ENCODE measurements around the gene AURKA. TPM values are rescaled to one million over a fixed set of nuclear protein-coding genes. Genes with fewer than 3 reads are reported as not detected.

The AURKA gene
- total and polyA plus RNA-seq, 2 of the 8 experiments (the other 6 are each of a cell fraction or from before 2014, with no cell fraction given) = 45.8 to 84.8 TPM

DNA sequence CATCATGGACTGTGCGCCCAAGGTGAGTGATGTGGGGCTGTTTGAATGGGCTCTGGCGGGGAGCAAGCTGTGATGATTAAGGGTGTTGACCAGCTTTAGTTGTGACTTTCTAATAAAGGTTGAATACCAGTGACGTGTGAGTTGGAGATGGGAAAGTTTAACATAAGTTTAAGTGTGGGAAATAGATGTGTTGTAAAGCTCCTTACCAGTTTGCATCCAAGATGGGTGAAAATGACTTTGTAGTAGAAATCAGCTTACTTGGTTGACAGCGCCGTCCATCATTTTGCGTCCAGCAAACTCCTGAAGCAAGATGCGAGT lies 20.4 kb upstream of the AURKA start (continued):
- TF ChIP-seq, protein P1, sequence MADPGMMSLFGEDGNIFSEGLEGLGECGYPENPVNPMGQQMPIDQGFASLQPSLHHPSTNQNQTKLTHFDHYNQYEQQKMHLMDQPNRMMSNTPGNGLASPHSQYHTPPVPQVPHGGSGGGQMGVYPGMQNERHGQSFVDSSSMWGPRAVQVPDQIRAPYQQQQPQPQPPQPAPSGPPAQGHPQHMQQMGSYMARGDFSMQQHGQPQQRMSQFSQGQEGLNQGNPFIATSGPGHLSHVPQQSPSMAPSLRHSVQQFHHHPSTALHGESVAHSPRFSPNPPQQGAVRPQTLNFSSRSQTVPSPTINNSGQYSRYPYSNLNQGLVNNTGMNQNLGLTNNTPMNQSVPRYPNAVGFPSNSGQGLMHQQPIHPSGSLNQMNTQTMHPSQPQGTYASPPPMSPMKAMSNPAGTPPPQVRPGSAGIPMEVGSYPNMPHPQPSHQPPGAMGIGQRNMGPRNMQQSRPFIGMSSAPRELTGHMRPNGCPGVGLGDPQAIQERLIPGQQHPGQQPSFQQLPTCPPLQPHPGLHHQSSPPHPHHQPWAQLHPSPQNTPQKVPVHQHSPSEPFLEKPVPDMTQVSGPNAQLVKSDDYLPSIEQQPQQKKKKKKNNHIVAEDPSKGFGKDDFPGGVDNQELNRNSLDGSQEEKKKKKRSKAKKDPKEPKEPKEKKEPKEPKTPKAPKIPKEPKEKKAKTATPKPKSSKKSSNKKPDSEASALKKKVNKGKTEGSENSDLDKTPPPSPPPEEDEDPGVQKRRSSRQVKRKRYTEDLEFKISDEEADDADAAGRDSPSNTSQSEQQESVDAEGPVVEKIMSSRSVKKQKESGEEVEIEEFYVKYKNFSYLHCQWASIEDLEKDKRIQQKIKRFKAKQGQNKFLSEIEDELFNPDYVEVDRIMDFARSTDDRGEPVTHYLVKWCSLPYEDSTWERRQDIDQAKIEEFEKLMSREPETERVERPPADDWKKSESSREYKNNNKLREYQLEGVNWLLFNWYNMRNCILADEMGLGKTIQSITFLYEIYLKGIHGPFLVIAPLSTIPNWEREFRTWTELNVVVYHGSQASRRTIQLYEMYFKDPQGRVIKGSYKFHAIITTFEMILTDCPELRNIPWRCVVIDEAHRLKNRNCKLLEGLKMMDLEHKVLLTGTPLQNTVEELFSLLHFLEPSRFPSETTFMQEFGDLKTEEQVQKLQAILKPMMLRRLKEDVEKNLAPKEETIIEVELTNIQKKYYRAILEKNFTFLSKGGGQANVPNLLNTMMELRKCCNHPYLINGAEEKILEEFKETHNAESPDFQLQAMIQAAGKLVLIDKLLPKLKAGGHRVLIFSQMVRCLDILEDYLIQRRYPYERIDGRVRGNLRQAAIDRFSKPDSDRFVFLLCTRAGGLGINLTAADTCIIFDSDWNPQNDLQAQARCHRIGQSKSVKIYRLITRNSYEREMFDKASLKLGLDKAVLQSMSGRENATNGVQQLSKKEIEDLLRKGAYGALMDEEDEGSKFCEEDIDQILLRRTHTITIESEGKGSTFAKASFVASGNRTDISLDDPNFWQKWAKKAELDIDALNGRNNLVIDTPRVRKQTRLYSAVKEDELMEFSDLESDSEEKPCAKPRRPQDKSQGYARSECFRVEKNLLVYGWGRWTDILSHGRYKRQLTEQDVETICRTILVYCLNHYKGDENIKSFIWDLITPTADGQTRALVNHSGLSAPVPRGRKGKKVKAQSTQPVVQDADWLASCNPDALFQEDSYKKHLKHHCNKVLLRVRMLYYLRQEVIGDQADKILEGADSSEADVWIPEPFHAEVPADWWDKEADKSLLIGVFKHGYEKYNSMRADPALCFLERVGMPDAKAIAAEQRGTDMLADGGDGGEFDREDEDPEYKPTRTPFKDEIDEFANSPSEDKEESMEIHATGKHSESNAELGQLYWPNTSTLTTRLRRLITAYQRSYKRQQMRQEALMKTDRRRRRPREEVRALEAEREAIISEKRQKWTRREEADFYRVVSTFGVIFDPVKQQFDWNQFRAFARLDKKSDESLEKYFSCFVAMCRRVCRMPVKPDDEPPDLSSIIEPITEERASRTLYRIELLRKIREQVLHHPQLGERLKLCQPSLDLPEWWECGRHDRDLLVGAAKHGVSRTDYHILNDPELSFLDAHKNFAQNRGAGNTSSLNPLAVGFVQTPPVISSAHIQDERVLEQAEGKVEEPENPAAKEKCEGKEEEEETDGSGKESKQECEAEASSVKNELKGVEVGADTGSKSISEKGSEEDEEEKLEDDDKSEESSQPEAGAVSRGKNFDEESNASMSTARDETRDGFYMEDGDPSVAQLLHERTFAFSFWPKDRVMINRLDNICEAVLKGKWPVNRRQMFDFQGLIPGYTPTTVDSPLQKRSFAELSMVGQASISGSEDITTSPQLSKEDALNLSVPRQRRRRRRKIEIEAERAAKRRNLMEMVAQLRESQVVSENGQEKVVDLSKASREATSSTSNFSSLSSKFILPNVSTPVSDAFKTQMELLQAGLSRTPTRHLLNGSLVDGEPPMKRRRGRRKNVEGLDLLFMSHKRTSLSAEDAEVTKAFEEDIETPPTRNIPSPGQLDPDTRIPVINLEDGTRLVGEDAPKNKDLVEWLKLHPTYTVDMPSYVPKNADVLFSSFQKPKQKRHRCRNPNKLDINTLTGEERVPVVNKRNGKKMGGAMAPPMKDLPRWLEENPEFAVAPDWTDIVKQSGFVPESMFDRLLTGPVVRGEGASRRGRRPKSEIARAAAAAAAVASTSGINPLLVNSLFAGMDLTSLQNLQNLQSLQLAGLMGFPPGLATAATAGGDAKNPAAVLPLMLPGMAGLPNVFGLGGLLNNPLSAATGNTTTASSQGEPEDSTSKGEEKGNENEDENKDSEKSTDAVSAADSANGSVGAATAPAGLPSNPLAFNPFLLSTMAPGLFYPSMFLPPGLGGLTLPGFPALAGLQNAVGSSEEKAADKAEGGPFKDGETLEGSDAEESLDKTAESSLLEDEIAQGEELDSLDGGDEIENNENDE (IDR thresholded peaks at IDR 0.05; ENCODE audit: insufficient replicate concordance, low read length) = no peak
- TF ChIP-seq EP300 (IDR thresholded peaks at IDR 0.05; ENCODE audit: borderline replicate concordance in 1 of 2, low read depth in 2 of 2, low read length in 2 of 2) = no peak
- TF ChIP-seq RNF2 (IDR thresholded peaks at IDR 0.05; ENCODE audit: borderline replicate concordance, low read depth, low read length, missing control alignments, poor library complexity, severe bottlenecking) = no peak
- TF ChIP-seq CBX5 (IDR thresholded peaks at IDR 0.05; ENCODE audit: low read depth, low read length) = no peak
- no peak for TF ChIP-seq TCF12 (IDR thresholded peaks at IDR 0.05; ENCODE audit: low read depth, low read length)
- no peak for TF ChIP-seq CREB1 (IDR thresholded peaks at IDR 0.05)
- no peak for TF ChIP-seq POLR2AphosphoS5 (IDR thresholded peaks at IDR 0.05; ENCODE audit: low read depth, low read length)
- TF ChIP-seq FOSL1 (IDR thresholded peaks at IDR 0.05; ENCODE audit: insufficient read depth, low read depth, low read length) = no peak
- TF ChIP-seq, protein P2, sequence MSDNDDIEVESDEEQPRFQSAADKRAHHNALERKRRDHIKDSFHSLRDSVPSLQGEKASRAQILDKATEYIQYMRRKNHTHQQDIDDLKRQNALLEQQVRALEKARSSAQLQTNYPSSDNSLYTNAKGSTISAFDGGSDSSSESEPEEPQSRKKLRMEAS (IDR thresholded peaks at IDR 0.05) = no peak

Measured in H1 (cell line).